Spleen (tissue), 11 donors: ENCODE measurements around the gene JMJD1C. TPM values are rescaled to one million over a fixed set of nuclear protein-coding genes. Genes with fewer than 3 reads are reported as not detected.

Source experiments
- DNase-seq: peaks from one replicate; pipeline ENCODE4 v3.0.0-alpha.2; 2020
- H3K27ac ChIP-seq, 8 donors: fragments of 200-600 bp; sonication (generic) in 7 of 8; 1 replicate in 4 of 8; 2 replicates in 4 of 8; pipeline versions ENCODE4 v1.5.0 to v1.8.0; 2016 to 2021; ENCODE audit warnings: inconsistent platforms in 4 of 8, mild to moderate bottlenecking in 4 of 8, moderate library complexity in 1 of 8
- H3K27me3 ChIP-seq, 7 donors: fragments of 200-600 bp; sonication (generic) in 6 of 7; replicated peaks in 1 of 7; 1 replicate in 4 of 7; 2 replicates in 3 of 7; pipeline versions ENCODE4 v1.5.0 to v1.8.0; 2016 to 2021; ENCODE audit warnings: inconsistent platforms in 3 of 7, mild to moderate bottlenecking in 1 of 7
- H3K36me3 ChIP-seq, 6 donors: fragments of 200-600 bp; sonication (generic) in 5 of 6; 1 replicate in 4 of 6; 2 replicates in 2 of 6; pipeline versions ENCODE4 v1.5.0 to v1.8.0; 2016 to 2021; ENCODE audit warnings: inconsistent platforms in 2 of 6
- H3K4me1 ChIP-seq, 6 donors: fragments of 200-600 bp; sonication (generic) in 5 of 6; 1 replicate in 3 of 6; 2 replicates in 3 of 6; pipeline versions ENCODE4 v1.5.0 to v1.8.0; 2016 to 2021; ENCODE audit warnings: inconsistent platforms in 3 of 6
- H3K4me3 ChIP-seq, 8 donors: fragments of 200-600 bp; sonication (generic) in 7 of 8; 1 replicate in 4 of 8; 2 replicates in 4 of 8; pipeline versions ENCODE4 v1.5.0 to v1.8.0; 2016 to 2021; ENCODE audit warnings: inconsistent platforms in 4 of 8, mild to moderate bottlenecking in 4 of 8, moderate library complexity in 2 of 8
- H3K9me3 ChIP-seq, 8 donors: fragments of 200-600 bp; sonication (generic) in 7 of 8; 1 replicate in 4 of 8; 2 replicates in 4 of 8; pipeline versions ENCODE4 v1.5.0 to v1.8.0; 2016 to 2021; ENCODE audit warnings: inconsistent platforms in 4 of 8
- POLR2A ChIP-seq, 3 donors: fragments of 450-650 bp; IDR thresholded peaks; one replicate each; pipeline ENCODE4 v1.5.1; 2017; ENCODE audit warnings: antibody characterized with exemption in 3 of 3, mild to moderate bottlenecking in 1 of 3
- POLR2AphosphoS5 ChIP-seq, 3 donors: sonication (generic); formaldehyde crosslinking; IDR thresholded peaks; one replicate each; pipeline ENCODE4 v1.5.1; 2017; ENCODE audit warnings: antibody characterized with exemption in 3 of 3
- WGBS, 5 donors: extraction: QIAGEN DNeasy Blood & Tissue Kit in 3 of 5; methylation state at CpG; one replicate each; pipeline versions ENCODE4 v1.1.5 to v1.1.7; 2013 to 2018; 5-methylcytosine and 5-hydroxymethylcytosine counted together
- intact Hi-C: fragments of 100-400 bp; cut with DNase I; formaldehyde crosslinking; loops from one replicate; pipeline ENCODE4 v1.15.0; 2023; ENCODE audit warnings: low total_unique reads
- polyA plus RNA-seq, 3 donors: library from polyadenylated mRNA; stranded (reverse); fragments of 200-250 nt; gene quantifications; one replicate each; pipeline ENCODE4 v1.2.1, GENCODE V29; 2013
- total RNA-seq, 7 donors: library from RNA; depleted of rRNA in 3 of 7; stranded (reverse); fragments of >200 nt in 3 of 7; fragmentation: NEBNext Ultra II Directional in 4 of 7; extraction: Animal tissue kit (Norgen Biotek cat#: 25700) in 4 of 7; gene quantifications; one replicate each; pipeline versions ENCODE4 v1.1.0 to v1.2.1, GENCODE V29; 2016 to 2021
- TF ChIP-seq, protein P1 (sequence below), 11 experiments: fragments of 200-600 bp in 7 of 11; fragments of 450-650 bp in 4 of 11; sonication (generic) in 4 of 11; IDR thresholded peaks in 8 of 11; conservative IDR thresholded peaks in 3 of 11; 1 replicate in 7 of 11; 2 replicates in 4 of 11; pipeline versions ENCODE4 v1.4.0 to v1.8.0; 2016 to 2021; ENCODE audit warnings: antibody characterized with exemption in 11 of 11, inconsistent platforms in 4 of 11, mild to moderate bottlenecking in 1 of 11
- donor health status: healthy with polysubstance abuse.
- donor health status: DM: no; HTN: no; CAD: no; lungs with moderate emphysema.
- donor health status: DM: no; HTN: no; CAD: no.
- donor health status: Bipolar disorder and iron deficiency.
- donor health status: healthy.
- donor health status: DM: no; HTN: no; CAD: no.
- donor health status: DM: yes; HTN: yes; CAD: no.

JMJD1C gene
- total and polyA plus RNA-seq, 10 donors, result 54.3 to 272 (median 137) TPM

DNA sequence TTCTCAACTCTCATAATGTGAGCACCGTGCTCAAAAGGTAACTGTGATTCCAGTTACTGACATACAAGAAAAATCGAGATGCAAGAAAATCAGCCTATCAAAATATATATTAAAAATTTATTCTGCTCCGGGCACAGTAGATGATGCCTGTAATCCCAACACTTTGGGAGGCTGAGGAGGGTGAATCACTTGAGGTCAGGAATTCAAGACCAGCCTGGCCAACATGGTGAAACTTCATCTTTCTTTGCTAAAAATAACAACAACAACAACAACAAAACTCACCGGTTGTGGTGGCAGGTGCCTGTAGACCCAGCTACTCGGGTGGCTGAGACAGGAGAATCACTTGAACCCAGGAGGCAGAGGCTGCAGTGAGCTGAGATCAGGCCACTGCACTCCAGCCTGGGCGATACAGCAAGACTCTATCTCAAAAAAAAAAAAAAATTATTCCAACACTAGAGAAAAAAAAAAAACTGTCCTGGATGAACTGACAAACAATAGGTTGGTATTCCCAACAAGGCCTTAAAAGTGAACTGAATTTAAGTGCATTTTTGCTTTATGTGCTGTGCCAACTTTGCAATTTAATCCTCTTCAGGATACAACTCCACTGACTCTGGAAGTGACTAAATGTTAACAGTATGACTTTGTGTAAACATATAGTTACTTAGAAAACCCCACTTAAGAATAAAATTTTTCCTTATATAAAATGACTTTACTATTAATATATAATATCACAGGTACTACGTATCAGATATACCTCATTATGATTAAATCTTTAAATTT is 51.1 kb downstream of the JMJD1C start:
- Histone ChIP-seq H3K9me3 (no peaks in the 10 kb centered on the region), H3K4me3 (no peak overlapping the region), H3K4me1 (peaks cover 5 to 45% (median 17%) of the 10 kb centered on the region in 6 donors), H3K27ac (no peak overlapping the region), H3K27me3 (no peaks in the 10 kb centered on the region), H3K36me3 (no peaks in the 10 kb centered on the region)
- WGBS, 5 donors, result 92 to 99% (median 96%) methylated on average over 7 of the region's 7 CpGs
- no peak for DNase-seq
- intact Hi-C loops, result no loop called here
- TF ChIP-seq POLR2AphosphoS5 (IDR thresholded peaks at IDR 0.05) (no peak), POLR2A (IDR thresholded peaks at IDR 0.05) (no peak)
- TF ChIP-seq, protein P1, sequence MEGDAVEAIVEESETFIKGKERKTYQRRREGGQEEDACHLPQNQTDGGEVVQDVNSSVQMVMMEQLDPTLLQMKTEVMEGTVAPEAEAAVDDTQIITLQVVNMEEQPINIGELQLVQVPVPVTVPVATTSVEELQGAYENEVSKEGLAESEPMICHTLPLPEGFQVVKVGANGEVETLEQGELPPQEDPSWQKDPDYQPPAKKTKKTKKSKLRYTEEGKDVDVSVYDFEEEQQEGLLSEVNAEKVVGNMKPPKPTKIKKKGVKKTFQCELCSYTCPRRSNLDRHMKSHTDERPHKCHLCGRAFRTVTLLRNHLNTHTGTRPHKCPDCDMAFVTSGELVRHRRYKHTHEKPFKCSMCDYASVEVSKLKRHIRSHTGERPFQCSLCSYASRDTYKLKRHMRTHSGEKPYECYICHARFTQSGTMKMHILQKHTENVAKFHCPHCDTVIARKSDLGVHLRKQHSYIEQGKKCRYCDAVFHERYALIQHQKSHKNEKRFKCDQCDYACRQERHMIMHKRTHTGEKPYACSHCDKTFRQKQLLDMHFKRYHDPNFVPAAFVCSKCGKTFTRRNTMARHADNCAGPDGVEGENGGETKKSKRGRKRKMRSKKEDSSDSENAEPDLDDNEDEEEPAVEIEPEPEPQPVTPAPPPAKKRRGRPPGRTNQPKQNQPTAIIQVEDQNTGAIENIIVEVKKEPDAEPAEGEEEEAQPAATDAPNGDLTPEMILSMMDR (IDR thresholded peaks at IDR 0.05 in 8 of 11, conservative IDR thresholded peaks at IDR 0.05 in 3 of 11), result no peak

DNA sequence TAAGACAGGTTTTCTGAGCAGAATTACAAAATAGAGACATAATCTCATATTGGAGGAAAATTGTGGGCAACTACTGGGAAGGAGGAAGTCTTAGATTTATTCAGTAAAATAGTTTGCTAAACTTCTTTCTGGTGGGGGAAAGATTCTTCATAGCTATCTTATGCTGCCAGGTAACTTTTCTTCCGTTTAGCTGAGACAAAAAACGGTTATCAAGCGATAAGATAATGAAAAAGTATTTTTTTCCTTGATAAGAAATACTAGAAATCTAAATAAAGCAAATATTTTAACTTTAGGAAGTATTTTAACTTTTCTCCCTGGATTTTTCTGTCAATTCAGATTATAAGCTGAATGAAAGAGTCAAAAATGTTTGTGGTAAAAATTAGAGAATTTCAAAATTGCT is 52.3 kb downstream of the JMJD1C start:
- intact Hi-C loops, result no loop called here
- Histone ChIP-seq H3K4me1 (peaks cover 7 to 49% (median 21%) of the 10 kb centered on the region in 6 donors), H3K4me3 (no peak overlapping the region), H3K27ac (no peak overlapping the region), H3K36me3 (no peaks in the 10 kb centered on the region), H3K27me3 (no peaks in the 10 kb centered on the region), H3K9me3 (no peaks in the 10 kb centered on the region)
- 64 to 92% (median 83%) methylated on average over 3 of the region's 3 CpGs for WGBS, 5 donors
- no peak for TF ChIP-seq POLR2A (IDR thresholded peaks at IDR 0.05)
- TF ChIP-seq, protein P1 (IDR thresholded peaks at IDR 0.05 in 8 of 11, conservative IDR thresholded peaks at IDR 0.05 in 3 of 11), result no peak
- no peak for TF ChIP-seq POLR2AphosphoS5 (IDR thresholded peaks at IDR 0.05)
- DNase-seq, result no peak

DNA sequence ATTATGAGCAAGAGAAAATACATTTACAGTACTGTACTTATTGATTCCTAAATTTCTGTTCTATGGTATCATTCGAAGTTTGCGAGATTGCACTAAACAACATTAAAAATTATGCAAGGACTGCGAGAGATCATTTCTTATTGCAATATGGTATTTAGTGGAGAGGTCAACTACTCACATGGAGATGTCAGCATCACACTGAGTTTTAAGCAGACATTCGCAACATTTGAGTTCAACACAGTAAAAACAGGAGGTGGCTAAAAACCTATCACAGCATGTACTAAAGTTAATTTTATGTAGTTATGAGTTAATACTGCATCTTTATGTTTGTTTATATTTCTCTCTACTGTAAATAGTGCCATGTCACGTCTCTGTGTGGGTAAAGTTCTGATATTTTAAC is 53.5 kb downstream of the JMJD1C start:
- no peaks in the 10 kb centered on the region for H3K36me3 ChIP-seq
- H3K9me3 ChIP-seq, result no peaks in the 10 kb centered on the region
- no peak overlapping the region for H3K27ac ChIP-seq
- DNase-seq, result no peak
- no peaks in the 10 kb centered on the region for H3K27me3 ChIP-seq
- 93 to 97% (median 95%) methylated on average over 5 of the region's 5 CpGs for WGBS, 5 donors
- TF ChIP-seq, protein P1 (IDR thresholded peaks at IDR 0.05 in 8 of 11, conservative IDR thresholded peaks at IDR 0.05 in 3 of 11), result no peak
- TF ChIP-seq POLR2AphosphoS5 (IDR thresholded peaks at IDR 0.05), result no peak
- TF ChIP-seq POLR2A (IDR thresholded peaks at IDR 0.05), result no peak
- intact Hi-C loops, result no loop called here
- H3K4me3 ChIP-seq, result no peak overlapping the region
- H3K4me1 ChIP-seq, result peaks cover 7 to 44% (median 21%) of the 10 kb centered on the region in 6 donors

DNA sequence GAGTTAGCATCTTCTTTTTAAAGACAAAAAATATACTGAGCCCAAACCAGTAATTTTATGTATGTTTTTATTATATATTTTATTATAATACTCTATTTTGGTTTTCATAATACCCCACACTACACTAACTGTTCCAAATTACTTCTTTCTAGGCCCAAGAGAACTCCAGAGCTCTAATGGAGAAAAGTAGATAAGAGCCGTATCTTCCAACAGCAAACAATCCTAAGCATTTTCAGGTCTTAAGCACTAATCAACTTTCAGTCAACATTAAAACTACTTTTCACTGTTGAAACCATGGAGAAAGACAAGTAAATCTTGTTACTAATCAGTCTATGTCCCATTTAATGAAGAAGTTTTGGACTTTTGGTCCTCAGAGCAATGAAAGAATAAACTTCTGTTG is 55.1 kb downstream of the JMJD1C start:
- H3K9me3 ChIP-seq, result no peaks in the 10 kb centered on the region
- H3K27ac ChIP-seq, result no peak overlapping the region
- TF ChIP-seq POLR2A (IDR thresholded peaks at IDR 0.05) (no peak), POLR2AphosphoS5 (IDR thresholded peaks at IDR 0.05) (no peak)
- TF ChIP-seq, protein P1 (IDR thresholded peaks at IDR 0.05 in 8 of 11, conservative IDR thresholded peaks at IDR 0.05 in 3 of 11), result no peak
- no peak overlapping the region for H3K4me3 ChIP-seq
- peaks cover under 1 to 27% (median 13%) of the 10 kb centered on the region in 6 donors for H3K4me1 ChIP-seq
- H3K36me3 ChIP-seq, result no peaks in the 10 kb centered on the region
- intact Hi-C loops, result no loop called here
- WGBS, 5 donors, result 92 to 100% (median 95%) methylated on average over 1 of the region's 1 CpG
- DNase-seq, result no peak
- no peaks in the 10 kb centered on the region for H3K27me3 ChIP-seq
